OCI-LY3 (cell line): Measurements from ENCODE around the gene CHEK1.

Source experiments
- EZH2phosphoT487 ChIP-seq: fragments of 200-600 bp; shearing (Covaris generic); IDR thresholded peaks from 2 replicates; pipeline ENCODE4 v1.6.1; 2018; ENCODE audit warnings: antibody characterized with exemption, mixed run types, low read depth
- TF ChIP-seq, protein P1 (sequence below): fragments of 200-600, 300-600 bp; sonication (generic); IDR thresholded peaks from 2 replicates; pipeline ENCODE4 v1.5.1; 2014; ENCODE audit warnings: antibody characterized with exemption, low read length, low read depth

DNA sequence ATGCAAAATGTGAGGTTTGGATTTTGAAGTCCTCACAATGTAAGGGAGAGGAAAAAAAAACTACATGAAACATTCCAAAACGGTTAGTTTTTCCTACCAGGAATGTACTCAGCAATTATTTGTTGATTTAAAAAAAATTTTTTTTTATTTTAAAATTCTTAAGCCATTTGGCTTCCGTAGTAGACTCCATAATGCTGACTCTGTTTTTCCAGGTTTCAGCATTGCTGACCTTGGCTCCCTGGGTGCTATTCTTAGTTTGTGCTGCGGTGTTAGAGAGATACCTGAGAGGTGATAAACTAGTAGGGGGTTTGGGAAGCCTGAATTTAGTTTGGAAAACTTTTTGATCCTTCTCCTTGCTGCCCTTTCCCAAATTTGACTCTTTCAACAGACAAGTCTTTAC, 21.8 kb upstream of the CHEK1 start:
- TF ChIP-seq, protein P1, sequence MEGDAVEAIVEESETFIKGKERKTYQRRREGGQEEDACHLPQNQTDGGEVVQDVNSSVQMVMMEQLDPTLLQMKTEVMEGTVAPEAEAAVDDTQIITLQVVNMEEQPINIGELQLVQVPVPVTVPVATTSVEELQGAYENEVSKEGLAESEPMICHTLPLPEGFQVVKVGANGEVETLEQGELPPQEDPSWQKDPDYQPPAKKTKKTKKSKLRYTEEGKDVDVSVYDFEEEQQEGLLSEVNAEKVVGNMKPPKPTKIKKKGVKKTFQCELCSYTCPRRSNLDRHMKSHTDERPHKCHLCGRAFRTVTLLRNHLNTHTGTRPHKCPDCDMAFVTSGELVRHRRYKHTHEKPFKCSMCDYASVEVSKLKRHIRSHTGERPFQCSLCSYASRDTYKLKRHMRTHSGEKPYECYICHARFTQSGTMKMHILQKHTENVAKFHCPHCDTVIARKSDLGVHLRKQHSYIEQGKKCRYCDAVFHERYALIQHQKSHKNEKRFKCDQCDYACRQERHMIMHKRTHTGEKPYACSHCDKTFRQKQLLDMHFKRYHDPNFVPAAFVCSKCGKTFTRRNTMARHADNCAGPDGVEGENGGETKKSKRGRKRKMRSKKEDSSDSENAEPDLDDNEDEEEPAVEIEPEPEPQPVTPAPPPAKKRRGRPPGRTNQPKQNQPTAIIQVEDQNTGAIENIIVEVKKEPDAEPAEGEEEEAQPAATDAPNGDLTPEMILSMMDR: no peak
- TF ChIP-seq EZH2phosphoT487: no peak
